Head of caudate nucleus (tissue), 42 donors: ENCODE measurements around the gene NANS.
"Not testable (repeated sequence)": the region's sequence is repeated elsewhere in the genome, so short reads cannot be mapped to it uniquely, and the experiment has no call there.

Experiments
- DNase-seq, 42 donors: peaks; one replicate each; pipeline versions ENCODE4 v3.0.0 to v3.0.0-alpha.2; 2020 to 2021; ENCODE audit warnings: mixed read lengths in 7 of 42
- intact Hi-C: fragments of 100-400 bp; cut with DNase I; formaldehyde crosslinking; loops from one replicate; pipeline ENCODE4 v1.15.0; 2022

NANS gene

DNA sequence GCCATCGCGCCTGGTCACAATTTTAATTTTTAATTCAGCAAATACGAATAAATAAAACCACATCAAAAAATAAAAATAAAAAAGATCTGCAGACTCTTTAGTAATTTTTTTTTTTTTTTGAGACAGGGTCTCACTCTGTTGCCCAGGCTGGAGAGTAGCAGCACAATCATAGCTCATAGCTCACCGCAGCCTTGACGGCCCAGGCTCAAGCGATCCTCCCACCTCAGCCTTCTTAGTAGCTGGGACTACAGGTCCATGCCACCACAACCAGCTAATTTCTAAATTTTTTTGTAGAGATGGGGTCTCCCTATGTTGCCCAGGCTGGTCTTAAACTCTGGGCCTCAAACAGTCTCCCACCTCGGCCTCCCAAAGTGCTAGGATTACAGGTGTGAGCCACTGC lies 14.2 kb downstream of the NANS start:
- intact Hi-C loops: loop anchor here (5.0 kb wide), 1 partner anchor 192 kb away; no protein-coding TSS in a partner anchor
- DNase-seq: no peak

DNA sequence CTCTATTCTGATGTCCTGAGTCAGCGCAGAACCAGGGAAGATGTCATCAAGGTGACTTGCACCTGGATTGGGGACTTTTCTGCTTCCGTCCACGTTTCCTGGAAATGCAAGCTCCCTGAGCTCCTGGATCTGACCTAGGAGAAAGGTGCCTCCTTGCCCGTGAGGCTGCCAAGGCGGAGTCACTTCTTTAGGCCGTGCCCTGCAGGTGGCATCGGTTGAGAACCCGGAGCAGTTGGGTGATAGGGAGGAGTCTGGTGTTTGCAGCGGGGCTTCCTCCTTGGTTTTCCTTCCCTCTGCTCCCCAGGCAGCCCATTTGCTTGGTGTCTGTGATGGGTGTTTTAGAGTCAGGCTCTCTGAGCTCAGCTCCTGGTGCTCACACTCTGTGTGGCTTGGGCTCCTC lies 15.2 kb downstream of the NANS start:
- intact Hi-C loops: loop anchor here (5.0 kb wide), 1 partner anchor 191 kb away; no protein-coding TSS in a partner anchor
- no peak for DNase-seq

DNA sequence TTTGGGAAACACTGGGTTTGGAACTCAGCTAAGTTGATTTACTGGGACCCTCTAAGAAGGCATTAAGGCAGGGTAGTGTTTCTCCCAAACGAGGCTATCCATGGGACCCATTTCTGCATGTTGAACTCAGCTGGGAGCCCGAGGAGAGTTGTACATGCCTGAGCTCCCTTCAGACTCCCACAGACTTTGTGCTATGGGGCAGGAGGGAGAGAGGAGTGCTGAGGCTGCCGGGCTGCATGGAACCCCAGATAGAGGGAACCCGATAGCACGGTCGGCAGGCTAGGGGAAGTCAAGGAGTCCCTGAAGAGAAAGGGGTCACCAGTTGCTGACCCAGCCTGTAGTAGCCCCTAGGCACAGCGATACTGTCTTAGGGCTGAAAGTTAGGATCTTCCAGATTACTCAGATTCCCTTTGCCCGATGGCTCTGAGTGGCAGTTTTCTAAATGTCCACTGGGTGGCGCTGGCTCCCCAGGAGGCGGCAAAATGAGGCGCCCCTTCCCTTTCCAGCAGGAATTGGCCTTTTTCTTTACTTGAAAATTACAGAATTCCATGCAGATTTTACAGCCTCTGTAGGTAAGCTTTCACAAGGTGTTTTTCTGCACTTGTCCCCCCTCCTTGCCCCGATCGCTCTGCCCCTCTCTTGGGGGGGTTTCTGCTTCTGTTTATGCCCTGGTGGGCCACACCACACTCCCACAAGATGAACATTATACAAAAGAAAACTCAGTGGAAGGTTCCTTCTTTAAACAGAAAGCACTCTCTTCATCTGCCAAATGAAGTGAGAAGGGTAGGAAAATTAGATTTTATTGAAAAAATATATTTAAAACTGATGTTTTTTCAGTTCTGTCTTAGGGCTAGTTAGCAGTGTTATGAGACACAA lies 17.8 kb downstream of the NANS start:
- peak in 41 of 42 donors; percentile 37 to 89 (median 72) for DNase-seq
- intact Hi-C loops: loop anchor here (5.0 kb wide), 1 partner anchor 188 kb away; no protein-coding TSS in a partner anchor

DNA sequence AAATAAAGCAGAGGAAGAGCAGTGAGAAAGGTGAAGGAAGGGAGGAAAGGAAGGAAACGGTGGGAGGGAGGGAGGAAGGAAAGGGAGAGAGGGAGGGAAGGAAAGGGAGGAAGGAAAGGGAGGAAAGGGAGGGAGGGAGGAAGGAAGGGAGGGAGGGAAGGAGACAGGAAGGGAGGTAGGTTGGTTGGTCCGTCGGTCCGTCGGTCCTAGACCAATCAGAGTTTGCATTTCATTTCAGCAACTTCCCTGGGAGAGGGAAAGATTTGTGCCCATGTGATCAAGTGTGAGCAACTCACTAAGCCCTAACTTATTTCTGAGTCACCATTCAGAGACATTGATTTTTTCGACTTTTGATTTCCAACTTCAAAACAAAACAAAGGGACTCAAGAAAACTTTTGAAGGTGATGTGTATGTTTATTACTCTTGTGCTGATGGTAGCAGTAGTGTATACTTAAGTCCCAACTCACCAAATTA lies 18.8 kb downstream of the NANS start:
- intact Hi-C loops: no loop called here
- DNase-seq: no peak

DNA sequence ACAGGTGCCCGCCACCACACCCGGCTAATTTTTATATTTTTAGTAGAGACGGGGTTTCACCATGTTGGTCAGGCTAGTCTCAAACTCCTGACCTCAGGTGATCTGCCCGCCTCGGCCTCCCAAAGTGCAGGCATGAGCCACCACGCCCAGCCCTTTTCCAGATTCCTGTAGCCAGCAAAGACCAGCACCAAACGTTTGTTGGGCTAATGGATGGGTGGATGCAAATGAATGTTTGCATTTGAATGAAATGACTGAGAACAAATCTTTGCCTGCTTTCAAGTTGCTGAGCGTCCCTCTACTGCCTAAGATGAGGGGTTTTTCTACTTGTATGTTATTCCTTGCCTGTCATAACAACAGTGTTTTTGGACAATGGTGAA lies 20.0 kb downstream of the NANS start:
- intact Hi-C loops, DNase-seq: not testable (repeated sequence)

DNA sequence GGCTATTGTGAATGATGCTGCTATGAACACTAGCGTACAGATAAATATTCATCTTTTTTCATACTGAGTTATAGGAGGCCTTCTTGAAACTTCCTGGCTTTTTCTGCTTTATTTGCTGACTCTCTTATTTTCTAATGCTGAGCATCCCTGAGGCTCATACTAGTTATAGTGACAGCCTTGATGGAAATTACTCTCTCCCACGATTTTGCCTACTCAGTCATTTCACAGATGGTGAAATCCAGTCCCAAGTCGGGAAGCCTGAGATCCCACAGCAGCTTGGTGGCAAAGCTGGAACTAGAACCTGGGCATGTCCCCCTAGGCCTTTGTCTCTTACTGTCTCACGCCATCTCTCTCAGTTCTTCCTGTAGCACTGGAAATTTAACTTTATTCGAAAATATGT lies 22.4 kb downstream of the NANS start:
- DNase-seq: peak in 5 of 42 donors; percentile 30 to 59 (median 45)
- intact Hi-C loops: no loop called here

DNA sequence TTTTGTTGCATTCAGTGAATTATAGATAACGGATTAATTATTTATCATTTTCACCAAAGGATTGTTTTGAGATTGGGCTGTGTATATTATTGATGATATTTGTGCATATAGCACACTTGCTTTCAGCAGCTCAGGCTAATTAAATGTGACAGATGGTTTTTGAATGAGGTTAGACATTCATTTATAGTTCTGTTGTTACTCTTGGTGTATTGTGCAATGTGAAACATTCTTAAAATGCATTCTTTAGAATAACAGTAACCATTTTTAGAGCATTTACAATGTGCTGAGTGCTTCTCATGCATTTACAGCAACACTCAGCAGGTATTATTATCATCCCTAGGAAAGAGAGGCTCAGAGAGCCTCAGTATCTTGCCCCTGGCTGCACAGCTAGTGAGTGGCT lies 23.8 kb downstream of the NANS start:
- DNase-seq: no peak
- intact Hi-C loops: loop anchor here (10.0 kb wide), 1 partner anchor 64 kb away; no protein-coding TSS in a partner anchor

DNA sequence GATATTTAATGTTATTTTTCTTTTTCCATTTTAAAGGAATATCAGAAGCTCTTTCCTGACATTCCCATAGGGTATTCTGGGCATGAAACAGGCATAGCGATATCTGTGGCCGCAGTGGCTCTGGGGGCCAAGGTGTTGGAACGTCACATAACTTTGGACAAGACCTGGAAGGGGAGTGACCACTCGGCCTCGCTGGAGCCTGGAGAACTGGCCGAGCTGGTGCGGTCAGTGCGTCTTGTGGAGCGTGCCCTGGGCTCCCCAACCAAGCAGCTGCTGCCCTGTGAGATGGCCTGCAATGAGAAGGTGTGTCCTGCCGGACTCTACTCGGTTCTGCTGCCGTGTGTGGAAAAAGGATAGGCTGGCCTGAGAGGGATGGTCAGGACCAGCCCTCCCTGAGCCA lies 24.2 kb downstream of the NANS start:
- DNase-seq: no peak
- intact Hi-C loops: loop anchor here (10.0 kb wide), 1 partner anchor 64 kb away; no protein-coding TSS in a partner anchor

DNA sequence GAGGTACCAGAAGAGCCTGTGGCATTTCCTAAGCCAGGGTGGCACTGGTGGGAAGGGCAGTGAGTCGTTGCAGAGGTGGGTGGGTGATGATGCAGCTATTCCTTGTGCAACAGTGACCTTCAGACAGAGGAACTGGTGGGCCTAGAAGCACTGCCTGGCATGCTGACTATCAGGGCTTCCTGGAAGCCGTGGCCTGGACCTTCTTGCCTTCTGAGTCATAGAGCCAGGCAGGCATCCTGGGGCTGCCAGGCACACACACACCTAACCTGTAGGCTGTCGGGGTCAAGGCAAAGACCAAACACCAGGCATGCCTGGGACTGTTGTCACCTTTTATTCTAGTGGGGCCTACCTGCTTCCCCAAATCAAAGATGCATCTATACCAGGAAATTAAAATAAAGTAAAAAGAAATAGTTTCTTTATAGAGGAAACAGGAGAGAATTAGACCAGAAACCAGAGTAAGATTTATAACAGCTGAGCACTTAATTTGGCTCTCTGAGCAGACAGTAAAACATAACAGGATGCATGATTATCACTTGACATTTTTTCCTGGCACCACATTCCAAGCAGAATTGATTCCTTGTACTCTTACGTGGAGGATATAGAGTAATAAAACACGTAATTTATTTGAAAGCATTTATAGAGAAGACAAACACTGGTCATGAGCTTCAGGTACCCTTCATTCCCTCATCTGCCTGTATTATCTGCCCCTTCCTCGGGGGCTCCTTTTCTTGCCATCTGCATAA lies 25.1 kb downstream of the NANS start:
- intact Hi-C loops: loop anchor here (10.0 kb wide), 1 partner anchor 63 kb away; no protein-coding TSS in a partner anchor
- no peak for DNase-seq

DNA sequence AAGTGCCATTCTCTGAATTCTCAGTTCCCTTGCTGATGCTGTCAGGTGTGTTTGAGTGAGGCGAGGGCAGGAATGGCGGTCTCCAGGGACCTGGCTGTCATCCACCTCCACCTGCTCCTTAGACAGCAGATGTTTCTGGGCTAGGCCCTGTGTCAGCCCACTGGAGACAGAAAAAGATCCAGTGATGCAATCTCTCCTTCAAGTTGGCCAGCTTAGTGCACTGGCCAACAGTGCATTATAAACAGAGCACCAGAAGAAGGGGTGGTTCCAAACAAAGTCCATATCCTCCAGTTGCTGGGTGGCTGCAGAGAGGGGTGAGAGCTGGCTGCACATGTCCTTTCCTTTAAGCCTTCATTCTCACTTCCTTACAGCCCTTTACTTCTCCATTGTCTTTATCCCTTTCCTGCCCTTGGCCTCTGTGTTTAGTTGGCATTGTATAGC lies 26.5 kb downstream of the NANS start:
- DNase-seq: peak in 2 of 42 donors; percentile 18 to 43
- intact Hi-C loops: loop anchor here (10.0 kb wide), 1 partner anchor 62 kb away; no protein-coding TSS in a partner anchor

DNA sequence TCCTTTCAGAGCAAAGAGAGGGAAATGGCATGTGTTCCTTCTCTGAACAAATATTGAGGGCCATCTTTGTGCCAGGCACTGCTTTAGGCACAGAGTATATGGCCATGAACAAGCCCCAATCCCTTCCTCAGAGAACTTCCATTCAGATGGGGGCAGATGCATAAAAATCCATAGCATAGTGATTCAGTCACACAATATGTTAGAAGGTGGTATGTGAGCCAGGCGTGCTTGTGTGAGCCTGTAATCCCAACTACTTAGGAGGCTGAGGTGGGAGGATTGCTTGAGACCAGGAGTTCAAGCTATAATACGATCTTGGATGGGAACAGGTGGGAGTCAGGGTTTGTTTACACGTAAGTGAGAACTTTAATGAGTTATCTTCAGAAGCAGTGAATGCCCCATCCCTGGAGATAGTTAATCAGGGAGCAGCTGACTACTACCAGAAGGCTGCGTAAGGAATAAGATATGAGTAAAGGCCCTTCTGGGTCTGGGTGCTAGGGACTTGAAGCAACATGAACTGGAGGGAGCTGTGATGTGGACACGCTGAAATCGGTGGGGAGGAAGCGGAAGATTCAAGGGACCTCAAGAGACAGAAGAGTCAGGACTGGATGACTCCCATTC lies 27.1 kb downstream of the NANS start:
- intact Hi-C loops: loop anchor here (10.0 kb wide), 1 partner anchor 61 kb away; no protein-coding TSS in a partner anchor
- no peak for DNase-seq

DNA sequence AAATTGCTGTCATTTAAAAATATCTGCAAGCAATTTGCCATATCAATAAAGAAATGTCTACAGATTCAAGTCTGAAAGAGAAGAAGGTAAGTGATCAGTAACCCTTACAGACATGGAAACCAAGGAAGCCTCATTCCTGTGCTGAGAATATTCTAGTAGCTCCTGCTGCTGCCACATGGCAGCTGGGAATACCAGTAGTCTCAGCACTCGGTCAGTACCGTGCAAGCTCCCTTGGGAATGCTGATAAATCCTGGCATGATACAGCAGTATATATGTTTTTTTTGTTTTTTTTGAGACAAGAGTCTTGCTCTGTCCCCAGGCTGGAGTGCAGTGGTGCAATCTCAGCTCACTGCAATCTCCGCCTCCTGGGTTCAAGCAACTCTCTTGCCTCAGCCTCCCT lies 27.9 kb downstream of the NANS start:
- DNase-seq: no peak
- intact Hi-C loops: loop anchor here (10.0 kb wide), 1 partner anchor 60 kb away; no protein-coding TSS in a partner anchor

DNA sequence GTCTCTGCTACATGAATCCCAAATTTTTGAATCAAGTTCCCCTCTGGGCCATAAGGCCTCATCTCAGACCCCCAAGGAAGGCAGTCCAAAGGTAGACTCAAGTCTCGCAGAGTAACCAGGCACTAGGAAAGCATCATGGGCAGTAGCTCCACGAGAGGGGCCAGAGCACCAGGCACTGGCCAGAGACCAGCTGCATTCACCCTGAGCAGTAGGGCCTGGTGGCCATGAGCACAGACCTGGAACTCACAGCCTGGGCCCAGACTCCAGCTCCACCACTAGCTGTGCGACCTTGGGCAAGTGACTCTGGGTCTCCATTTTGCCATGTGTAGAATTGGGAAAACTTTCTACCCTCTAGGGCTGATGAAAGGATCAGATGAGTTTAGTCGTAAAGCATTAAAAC lies 28.5 kb downstream of the NANS start:
- no peak for DNase-seq
- intact Hi-C loops: loop anchor here (10.0 kb wide), 1 partner anchor 60 kb away; no protein-coding TSS in a partner anchor

DNA sequence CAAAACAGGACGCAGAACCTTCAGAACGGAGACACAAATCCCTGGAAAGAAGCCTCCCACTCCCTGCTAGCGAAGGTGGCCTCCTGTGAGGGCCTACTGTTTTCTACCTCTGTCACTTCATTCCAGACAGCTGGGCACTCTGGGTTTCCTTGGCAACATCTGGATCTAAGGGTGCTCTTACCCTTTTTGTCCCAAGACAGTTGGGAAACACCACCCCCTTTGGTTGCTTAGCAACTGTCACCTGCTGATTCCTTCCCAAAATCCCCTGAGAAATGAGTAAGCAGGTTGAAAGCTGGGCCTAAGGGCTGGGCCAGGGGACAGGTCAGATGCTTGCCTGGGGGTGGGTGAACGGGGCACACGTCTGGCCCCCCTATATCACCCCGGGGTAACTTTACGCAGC lies 29.4 kb downstream of the NANS start:
- intact Hi-C loops: loop anchor here (10.0 kb wide), 1 partner anchor 59 kb away; no protein-coding TSS in a partner anchor
- DNase-seq: peak in 7 of 42 donors; percentile 16 to 60 (median 29)

DNA sequence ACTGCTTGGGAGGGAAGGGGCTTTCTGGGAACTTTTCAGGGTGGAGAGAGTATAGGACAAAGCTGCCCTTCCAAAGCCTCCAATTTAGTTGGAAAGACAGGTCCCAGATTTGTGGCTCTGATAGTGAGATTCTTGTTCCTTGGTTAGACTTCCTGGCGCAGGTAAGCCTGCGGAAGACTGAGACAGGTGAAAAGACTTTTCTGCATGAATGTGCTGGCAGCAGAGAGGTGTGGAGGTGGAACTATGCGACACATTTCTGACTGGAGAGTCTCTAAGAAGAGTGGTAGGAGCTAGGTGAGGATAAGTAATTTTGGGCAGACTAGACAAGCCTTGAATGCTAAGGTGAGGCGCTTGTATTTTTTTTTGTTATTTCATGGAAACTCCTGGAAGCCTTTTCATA lies 29.9 kb downstream of the NANS start:
- intact Hi-C loops: loop anchor here (10.0 kb wide), 1 partner anchor 58 kb away; no protein-coding TSS in a partner anchor
- DNase-seq: peak in 5 of 42 donors; percentile 26 to 57 (median 30)

DNA sequence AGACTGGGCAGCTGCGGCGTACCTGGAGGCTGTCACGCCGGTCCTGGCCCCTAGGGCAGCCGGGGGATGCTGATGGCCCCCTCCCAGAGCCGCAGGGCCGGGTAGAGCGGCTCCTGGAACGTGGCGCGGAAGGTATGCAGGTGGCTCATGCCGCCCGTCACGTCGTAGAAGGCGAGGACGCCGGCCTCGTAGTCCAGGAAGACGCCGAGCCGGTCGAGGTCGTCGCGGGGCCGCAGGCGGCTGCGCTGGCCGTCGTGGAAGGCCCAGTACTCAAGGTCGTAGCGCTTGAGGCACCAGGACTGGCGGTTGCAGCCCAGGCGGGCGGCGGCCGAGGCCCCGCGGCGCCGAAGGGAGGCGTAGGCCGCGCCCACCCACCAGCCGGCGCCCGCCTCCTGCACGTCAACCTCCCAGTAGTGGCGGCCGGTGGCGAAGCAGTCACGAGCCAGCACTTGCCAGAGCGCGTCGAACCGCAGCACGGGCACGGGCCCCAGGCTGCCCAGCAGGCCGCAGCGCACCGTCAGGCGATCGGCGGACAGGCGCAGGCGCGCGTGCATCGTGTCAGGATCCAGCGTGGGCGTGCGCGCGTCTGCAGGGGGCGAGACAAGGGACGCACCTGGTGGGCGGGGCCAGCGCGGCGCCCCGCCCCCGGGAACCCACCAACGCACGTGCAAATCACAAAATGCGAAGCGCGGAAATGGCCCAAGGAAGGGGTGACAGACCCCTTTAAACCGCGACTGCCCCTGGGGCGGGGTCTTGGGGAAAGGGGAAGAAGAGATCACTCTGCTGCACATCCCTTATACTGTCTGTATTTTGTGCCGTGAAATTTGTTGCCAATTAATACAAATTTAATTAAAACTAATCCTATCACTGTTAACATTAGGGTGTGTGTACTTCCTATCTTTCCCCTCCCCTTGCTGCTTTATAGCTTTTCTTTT lies 31.2 kb downstream of the NANS start:
- intact Hi-C loops: loop anchor here (10.0 kb wide), 1 partner anchor 57 kb away; no protein-coding TSS in a partner anchor
- peak in 29 of 42 donors; percentile 18 to 65 (median 43) for DNase-seq

DNA sequence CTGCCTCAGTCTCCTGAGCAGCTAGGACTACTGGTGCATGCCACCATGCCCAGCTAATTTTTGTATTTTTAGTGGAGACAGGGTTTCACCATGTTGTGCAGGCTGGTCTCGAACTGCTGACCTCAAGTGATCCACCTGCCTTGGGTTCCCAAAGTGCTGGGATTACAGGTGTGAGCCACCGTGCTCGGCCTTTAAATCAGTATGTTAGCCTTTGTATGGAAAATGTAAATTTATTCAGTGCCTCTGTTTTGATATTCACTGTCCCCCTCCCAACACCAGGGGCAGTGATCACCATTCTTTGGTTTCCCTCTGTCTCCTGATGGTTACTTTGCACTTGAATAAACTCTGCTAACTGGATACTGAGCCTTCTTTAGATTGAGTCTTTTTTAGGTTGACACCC lies 34.1 kb downstream of the NANS start:
- DNase-seq, intact Hi-C loops: not testable (repeated sequence)
